ENCODE data around the gene MACROD2.

DNA sequence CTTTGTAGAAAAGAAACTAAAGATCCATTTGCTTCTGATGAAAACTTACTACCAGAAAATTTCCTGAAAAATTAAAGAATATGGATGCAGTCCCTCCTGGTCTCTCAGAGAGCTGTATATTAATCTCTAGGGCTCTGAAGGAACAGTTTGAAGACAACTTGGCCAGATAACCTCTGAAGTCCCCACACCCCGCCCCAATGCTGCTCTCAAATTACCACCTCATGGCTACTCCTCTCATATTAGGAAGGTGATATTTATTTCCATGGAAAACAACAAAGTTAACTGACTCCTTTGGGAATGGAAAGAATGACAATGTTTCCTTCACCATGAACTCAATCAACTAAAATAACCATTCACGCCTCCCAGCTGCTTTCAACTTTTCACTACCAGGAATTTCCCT lies 750.5 kb downstream of the MACROD2 start:
- TF ChIP-seq, protein P1, sequence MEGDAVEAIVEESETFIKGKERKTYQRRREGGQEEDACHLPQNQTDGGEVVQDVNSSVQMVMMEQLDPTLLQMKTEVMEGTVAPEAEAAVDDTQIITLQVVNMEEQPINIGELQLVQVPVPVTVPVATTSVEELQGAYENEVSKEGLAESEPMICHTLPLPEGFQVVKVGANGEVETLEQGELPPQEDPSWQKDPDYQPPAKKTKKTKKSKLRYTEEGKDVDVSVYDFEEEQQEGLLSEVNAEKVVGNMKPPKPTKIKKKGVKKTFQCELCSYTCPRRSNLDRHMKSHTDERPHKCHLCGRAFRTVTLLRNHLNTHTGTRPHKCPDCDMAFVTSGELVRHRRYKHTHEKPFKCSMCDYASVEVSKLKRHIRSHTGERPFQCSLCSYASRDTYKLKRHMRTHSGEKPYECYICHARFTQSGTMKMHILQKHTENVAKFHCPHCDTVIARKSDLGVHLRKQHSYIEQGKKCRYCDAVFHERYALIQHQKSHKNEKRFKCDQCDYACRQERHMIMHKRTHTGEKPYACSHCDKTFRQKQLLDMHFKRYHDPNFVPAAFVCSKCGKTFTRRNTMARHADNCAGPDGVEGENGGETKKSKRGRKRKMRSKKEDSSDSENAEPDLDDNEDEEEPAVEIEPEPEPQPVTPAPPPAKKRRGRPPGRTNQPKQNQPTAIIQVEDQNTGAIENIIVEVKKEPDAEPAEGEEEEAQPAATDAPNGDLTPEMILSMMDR (IDR thresholded peaks at IDR 0.05) = no peak
- no peak for TF ChIP-seq ZFX (IDR thresholded peaks at IDR 0.05; ENCODE audit: borderline replicate concordance)
